Breast epithelium (tissue), 4 donors: Measurements from ENCODE around the gene PPP1R1C. TPM values are rescaled to one million over a fixed set of nuclear protein-coding genes. Genes with fewer than 3 reads are reported as not detected.

Experiments
- DNase-seq, 2 donors: peaks; one replicate each; pipeline ENCODE4 v3.0.0-alpha.2; 2019; ENCODE audit warnings: low spot score in 2 of 2
- H3K27ac ChIP-seq, 2 donors: fragments of 200-600 bp; sonication (generic) in 1 of 2; one replicate each; pipeline ENCODE4 v1.5.1; 2016 to 2019; ENCODE audit warnings: mild to moderate bottlenecking in 1 of 2
- H3K27me3 ChIP-seq, 2 donors: fragments of 200-600 bp; sonication (generic) in 1 of 2; one replicate each; pipeline versions ENCODE4 v1.5.1 to v1.6.0; 2017 to 2019; ENCODE audit warnings: control low read depth in 1 of 2, mild to moderate bottlenecking in 1 of 2
- H3K36me3 ChIP-seq: fragments of 200-600 bp; one replicate; pipeline ENCODE4 v1.5.1; 2019
- H3K4me1 ChIP-seq, 2 donors: fragments of 200-600 bp; sonication (generic); one replicate each; pipeline ENCODE4 v1.5.1; 2016 to 2019; ENCODE audit warnings: control low read depth in 1 of 2
- H3K4me3 ChIP-seq, 3 donors: fragments of 200-600 bp; sonication (generic); 1 replicate in 2 of 3; 2 replicates in 1 of 3; pipeline ENCODE4 v1.5.1; 2016 to 2019; ENCODE audit warnings: mild to moderate bottlenecking in 3 of 3, moderate library complexity in 2 of 3
- H3K9me3 ChIP-seq, 2 donors: fragments of 200-600 bp; sonication (generic) in 1 of 2; one replicate each; pipeline ENCODE4 v1.5.1; 2016 to 2019; ENCODE audit warnings: control low read depth in 1 of 2
- POLR2A ChIP-seq: fragments of 450-650 bp; IDR thresholded peaks from one replicate; pipeline ENCODE4 v1.6.1; 2016; ENCODE audit warnings: antibody characterized with exemption, mild to moderate bottlenecking, moderate library complexity
- POLR2AphosphoS5 ChIP-seq, 3 donors: sonication (generic); formaldehyde crosslinking; IDR thresholded peaks; one replicate each; pipeline ENCODE4 v1.6.1; 2017; ENCODE audit warnings: antibody characterized with exemption in 3 of 3
- intact Hi-C: fragments of 100-400 bp; cut with DNase I; formaldehyde crosslinking; loops from one replicate; pipeline ENCODE4 v1.15.1; 2023; ENCODE audit warnings: low total_unique reads
- total RNA-seq, 3 donors: library from RNA; depleted of rRNA; stranded (reverse); fragments of >200 nt; gene quantifications; one replicate each; pipeline ENCODE4 v1.1.0, GENCODE V29; 2016
- TF ChIP-seq, protein P1 (sequence below), 3 donors: fragments of 450-650 bp; IDR thresholded peaks; one replicate each; pipeline ENCODE4 v1.5.1; 2016 to 2017; ENCODE audit warnings: antibody characterized with exemption in 3 of 3, mild to moderate bottlenecking in 3 of 3, moderate library complexity in 3 of 3

The PPP1R1C gene
- total RNA-seq, 3 donors from 2014 or later = 0.59 to 4.2 TPM; not detected in 1

DNA sequence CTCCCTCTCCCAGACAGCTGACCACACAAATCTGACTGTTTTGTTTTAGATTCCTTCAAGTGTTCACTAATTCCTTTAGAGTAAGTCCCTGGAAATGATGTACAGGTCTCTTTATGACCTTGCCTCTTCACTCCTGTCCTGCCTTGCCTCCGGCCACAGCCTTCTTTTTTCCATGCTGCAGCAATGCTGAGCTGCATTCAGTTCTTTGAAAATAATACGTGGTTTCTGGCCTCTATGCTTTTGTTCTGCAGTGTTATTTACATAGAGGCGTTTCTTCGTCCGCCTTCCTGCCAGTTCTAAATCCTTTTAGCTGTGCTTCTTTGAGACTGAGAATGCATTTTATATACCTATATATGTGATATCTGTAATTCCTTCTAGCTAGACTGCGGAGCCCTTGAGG, 87.2 kb downstream of the PPP1R1C start:
- no peak overlapping the region for H3K4me3 ChIP-seq
- DNase-seq = no peak
- TF ChIP-seq POLR2A (no peak), POLR2AphosphoS5 (IDR thresholded peaks at IDR 0.05) (no peak)
- TF ChIP-seq, protein P1, sequence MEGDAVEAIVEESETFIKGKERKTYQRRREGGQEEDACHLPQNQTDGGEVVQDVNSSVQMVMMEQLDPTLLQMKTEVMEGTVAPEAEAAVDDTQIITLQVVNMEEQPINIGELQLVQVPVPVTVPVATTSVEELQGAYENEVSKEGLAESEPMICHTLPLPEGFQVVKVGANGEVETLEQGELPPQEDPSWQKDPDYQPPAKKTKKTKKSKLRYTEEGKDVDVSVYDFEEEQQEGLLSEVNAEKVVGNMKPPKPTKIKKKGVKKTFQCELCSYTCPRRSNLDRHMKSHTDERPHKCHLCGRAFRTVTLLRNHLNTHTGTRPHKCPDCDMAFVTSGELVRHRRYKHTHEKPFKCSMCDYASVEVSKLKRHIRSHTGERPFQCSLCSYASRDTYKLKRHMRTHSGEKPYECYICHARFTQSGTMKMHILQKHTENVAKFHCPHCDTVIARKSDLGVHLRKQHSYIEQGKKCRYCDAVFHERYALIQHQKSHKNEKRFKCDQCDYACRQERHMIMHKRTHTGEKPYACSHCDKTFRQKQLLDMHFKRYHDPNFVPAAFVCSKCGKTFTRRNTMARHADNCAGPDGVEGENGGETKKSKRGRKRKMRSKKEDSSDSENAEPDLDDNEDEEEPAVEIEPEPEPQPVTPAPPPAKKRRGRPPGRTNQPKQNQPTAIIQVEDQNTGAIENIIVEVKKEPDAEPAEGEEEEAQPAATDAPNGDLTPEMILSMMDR (IDR thresholded peaks at IDR 0.05) = no peak
- H3K36me3 ChIP-seq = no peaks in the 10 kb centered on the region
- H3K4me1 ChIP-seq = no peaks in the 10 kb centered on the region
- intact Hi-C loops = no loop called here
- no peaks in the 10 kb centered on the region for H3K9me3 ChIP-seq
- no peaks in the 10 kb centered on the region for H3K27me3 ChIP-seq
- no peak overlapping the region for H3K27ac ChIP-seq

- TF ChIP-seq POLR2A (no peak), POLR2AphosphoS5 (IDR thresholded peaks at IDR 0.05) (no peak)
- TF ChIP-seq, protein P1 (IDR thresholded peaks at IDR 0.05) = no peak
- Histone ChIP-seq H3K27ac (no peak overlapping the region), H3K4me3 (no peak overlapping the region), H3K4me1 (no peaks in the 10 kb centered on the region), H3K27me3 (no peaks in the 10 kb centered on the region), H3K36me3 (no peaks in the 10 kb centered on the region), H3K9me3 (no peaks in the 10 kb centered on the region)
- DNase-seq = no peak
- intact Hi-C loops = no loop called here
Measured at GRCh38 chr2:182073613-182074012, 88.0 kb downstream of the PPP1R1C start.

DNA sequence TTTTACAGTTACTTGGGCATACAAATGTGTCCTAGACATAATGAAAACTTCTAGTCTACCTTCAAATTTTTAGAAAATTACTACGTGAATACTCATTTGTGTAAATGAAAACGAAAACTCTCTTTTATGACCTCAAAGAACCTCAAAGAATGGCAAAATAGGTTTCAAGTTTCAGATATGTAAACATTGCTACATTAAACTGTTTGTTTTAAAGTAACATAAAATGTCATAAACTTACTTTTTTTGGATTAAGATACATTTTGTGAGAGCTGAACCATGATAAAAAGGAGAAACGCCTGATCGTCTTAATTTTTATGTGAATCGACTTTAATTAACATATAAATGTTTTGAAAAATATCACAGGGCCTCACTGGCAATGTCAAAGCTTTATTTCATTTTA, 91.4 kb downstream of the PPP1R1C start:
- Histone ChIP-seq H3K27ac (no peak overlapping the region), H3K27me3 (no peaks in the 10 kb centered on the region), H3K36me3 (no peaks in the 10 kb centered on the region), H3K4me3 (no peak overlapping the region), H3K4me1 (no peaks in the 10 kb centered on the region), H3K9me3 (no peaks in the 10 kb centered on the region)
- DNase-seq = no peak
- intact Hi-C loops = no loop called here
- TF ChIP-seq, protein P1 (IDR thresholded peaks at IDR 0.05) = no peak
- TF ChIP-seq POLR2AphosphoS5 (IDR thresholded peaks at IDR 0.05) (no peak), POLR2A (no peak)

DNA sequence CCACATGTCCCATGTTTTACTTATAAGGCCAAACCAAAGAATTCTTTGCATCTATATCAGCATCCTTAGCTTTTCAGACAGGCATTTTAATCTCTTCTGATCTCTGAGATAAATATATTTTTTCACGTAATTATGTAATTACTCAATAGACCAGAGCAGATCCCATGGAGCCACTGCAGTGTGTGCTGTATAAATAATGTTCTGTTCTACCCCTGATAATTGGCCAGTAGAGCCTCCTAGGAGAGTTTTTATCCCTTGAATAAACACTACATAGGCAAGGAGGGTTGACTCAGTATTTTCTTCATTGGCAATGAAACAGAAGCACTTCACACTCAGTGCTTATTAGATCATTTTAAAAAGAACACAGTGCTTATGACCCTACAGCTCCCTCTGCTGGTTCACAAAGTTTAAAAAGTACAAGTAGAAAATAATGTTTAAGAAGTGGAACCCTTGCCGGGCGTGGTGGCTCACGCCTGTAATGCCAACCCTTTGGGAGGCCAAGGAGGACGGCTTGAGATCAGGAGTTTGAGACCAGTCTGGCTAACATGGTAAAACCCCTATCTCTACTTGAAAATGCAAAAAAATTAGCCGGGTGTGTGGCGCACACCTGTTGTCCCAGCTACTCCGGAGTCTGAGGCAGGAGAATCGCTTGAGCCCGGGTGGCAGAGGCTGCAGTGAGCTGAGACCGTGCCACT, 91.9 kb downstream of the PPP1R1C start:
- H3K4me3 ChIP-seq = no peak overlapping the region
- no peaks in the 10 kb centered on the region for H3K27me3 ChIP-seq
- no peak for DNase-seq
- intact Hi-C loops = no loop called here
- no peaks in the 10 kb centered on the region for H3K36me3 ChIP-seq
- TF ChIP-seq, protein P1 (IDR thresholded peaks at IDR 0.05) = peak in 2 of 3 donors; percentile 61 to 65
- TF ChIP-seq POLR2A (no peak), POLR2AphosphoS5 (IDR thresholded peaks at IDR 0.05) (no peak)
- no peak overlapping the region for H3K27ac ChIP-seq
- no peaks in the 10 kb centered on the region for H3K4me1 ChIP-seq
- H3K9me3 ChIP-seq = no peaks in the 10 kb centered on the region

DNA sequence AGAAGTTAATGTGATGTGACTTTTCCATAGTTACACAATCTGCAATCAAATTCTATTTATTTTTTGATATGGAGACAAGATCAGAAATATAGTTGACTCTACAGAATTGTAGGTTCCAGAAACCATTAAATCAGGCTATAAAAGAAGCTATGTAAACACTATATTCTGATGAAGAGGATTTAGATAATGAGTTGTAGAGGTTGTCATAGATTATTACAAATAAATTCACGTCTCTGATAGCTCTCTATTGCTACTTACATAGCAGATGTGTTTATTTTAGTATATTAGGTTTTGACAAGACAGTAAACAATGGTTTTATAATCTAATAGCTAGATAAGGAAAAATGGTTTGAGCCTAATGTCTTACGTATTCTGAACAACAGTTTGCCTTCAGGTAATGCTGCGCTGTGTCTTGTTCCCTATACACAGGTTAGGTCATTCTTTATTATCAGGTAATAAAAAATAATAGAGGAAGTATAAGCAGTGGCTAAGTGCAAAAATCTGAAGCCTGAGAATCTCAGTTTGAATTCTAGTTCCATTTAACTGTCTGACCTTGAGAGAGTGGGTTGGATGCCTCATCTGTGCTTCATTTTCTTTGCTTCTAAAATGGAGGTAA, 93.4 kb downstream of the PPP1R1C start:
- Histone ChIP-seq H3K9me3 (no peaks in the 10 kb centered on the region), H3K27ac (no peak overlapping the region), H3K36me3 (no peaks in the 10 kb centered on the region), H3K4me1 (no peaks in the 10 kb centered on the region), H3K4me3 (no peak overlapping the region), H3K27me3 (no peaks in the 10 kb centered on the region)
- intact Hi-C loops = no loop called here
- TF ChIP-seq, protein P1 (IDR thresholded peaks at IDR 0.05) = no peak
- TF ChIP-seq POLR2A = no peak
- DNase-seq = no peak
